Smooth muscle cell (in vitro differentiated cells): ENCODE measurements around the gene LDAF1. TPM values are rescaled to one million over a fixed set of nuclear protein-coding genes. Genes with fewer than 3 reads are reported as not detected.
A peak's percentile ranks its signal among the peaks of the same experiment; 100 is the strongest.

Experiments used
- DNase-seq: peaks from one replicate; lab custom pipeline; 2025; ENCODE audit not compliant: unreplicated experiment; lab: John Stamatoyannopoulos, UW
- H2AFZ ChIP-seq: fragments of 200-600 bp; sonication (generic); 2 replicates; pipeline ENCODE4 v1.6.0; 2016; ENCODE audit warnings: antibody characterized with exemption, low read depth, mild to moderate bottlenecking
- H3F3A ChIP-seq: fragments of 200-600 bp; sonication (generic); 2 replicates; pipeline ENCODE4 v1.6.0; 2017; ENCODE audit warnings: antibody characterized with exemption, low read depth
- H3K27ac ChIP-seq: fragments of 200-600 bp; sonication (generic); 2 replicates; pipeline ENCODE4 v1.5.1; 2016; ENCODE audit warnings: low read depth, mild to moderate bottlenecking
- H3K27me3 ChIP-seq: fragments of 200-600 bp; sonication (generic); 2 replicates; pipeline ENCODE4 v1.6.1; 2016; ENCODE audit warnings: low read depth, mild to moderate bottlenecking
- H3K36me3 ChIP-seq: fragments of 200-600 bp; sonication (generic); 2 replicates; pipeline ENCODE4 v1.5.1; 2016; ENCODE audit warnings: low read depth
- H3K4me1 ChIP-seq: fragments of 200-600 bp; sonication (generic); 2 replicates; pipeline ENCODE4 v1.5.1; 2016; ENCODE audit warnings: low read depth
- H3K4me2 ChIP-seq: fragments of 200-600 bp; sonication (generic); 2 replicates; pipeline ENCODE4 v1.6.0; 2016; ENCODE audit warnings: mild to moderate bottlenecking
- H3K4me3 ChIP-seq: fragments of 200-600 bp; sonication (generic); 2 replicates; pipeline ENCODE4 v1.5.1; 2016; ENCODE audit warnings: mild to moderate bottlenecking
- H3K79me2 ChIP-seq: fragments of 200-600 bp; sonication (generic); 2 replicates; pipeline ENCODE4 v1.6.0; 2016; ENCODE audit warnings: low read depth, mild to moderate bottlenecking
- H3K9ac ChIP-seq: fragments of 200-600 bp; sonication (generic); 2 replicates; pipeline ENCODE4 v1.6.0; 2016; ENCODE audit warnings: low read depth
- H3K9me3 ChIP-seq: fragments of 200-600 bp; sonication (generic); replicated peaks from 2 replicates; pipeline ENCODE4 v1.5.1; 2016; ENCODE audit warnings: low read depth
- H4K20me1 ChIP-seq: fragments of 200-600 bp; sonication (generic); 2 replicates; pipeline ENCODE4 v1.6.0; 2016; ENCODE audit warnings: low read depth
- WGBS: methylation state at CpG from one replicate; pipeline ENCODE4 v1.1.7; 2016; ENCODE audit warnings: low lambda C conversion rate; 5-methylcytosine and 5-hydroxymethylcytosine counted together
- polyA plus RNA-seq: library from polyadenylated mRNA; unstranded; fragments of >200 nt; fragmentation: Nextera tagmentation; extraction: Ambion mirVana; gene quantifications from 2 replicates; pipeline ENCODE4 v1.2.1, GENCODE V29; 2016
- total RNA-seq: library from RNA; depleted of rRNA; stranded (reverse); fragments of >200 nt; gene quantifications from 2 replicates; pipeline ENCODE4 v1.2.3, GENCODE V29; 2014
- TF ChIP-seq, protein P1 (sequence below): fragments of 200-600 bp; sonication (generic); IDR thresholded peaks from 2 replicates; pipeline ENCODE4 v1.5.1; 2017; ENCODE audit warnings: borderline replicate concordance, mild to moderate bottlenecking, antibody characterized with exemption; ENCODE audit not compliant: insufficient read depth, poor library complexity, severe bottlenecking

Gene LDAF1
- total and polyA plus RNA-seq, 2 experiments from 2014 or later = 16.2 to 21.0 TPM

DNA sequence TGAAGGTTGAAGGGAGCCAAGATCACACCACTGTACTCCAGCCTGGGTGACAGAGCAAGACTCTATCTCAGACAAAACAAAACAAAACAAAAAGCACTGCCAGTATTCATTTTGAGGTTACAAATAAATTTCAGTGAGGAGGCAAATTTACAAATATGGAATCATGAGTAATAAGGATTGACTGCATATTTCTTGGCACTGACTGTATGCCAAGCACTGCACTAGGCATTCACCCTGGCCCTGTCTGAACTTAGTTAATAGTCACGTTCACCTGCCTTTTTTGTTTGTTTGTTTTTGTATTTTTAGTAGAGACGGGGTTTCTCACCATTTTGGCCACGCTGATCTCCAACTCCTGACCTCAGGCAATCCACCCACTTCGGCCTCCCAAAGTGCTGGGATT, 5.1 kb downstream of the LDAF1 start:
- no peak overlapping the region for H3K4me2 ChIP-seq
- DNase-seq = no peak
- no peaks in the 10 kb centered on the region for H3K4me1 ChIP-seq
- H3K9ac ChIP-seq = no peak overlapping the region
- H2AFZ ChIP-seq = no peak overlapping the region
- 95% methylated on average over 4 of the region's 4 CpGs for WGBS
- no peaks in the 10 kb centered on the region for H3K36me3 ChIP-seq
- H3K27me3 ChIP-seq = no peaks in the 10 kb centered on the region
- no peaks in the 10 kb centered on the region for H3F3A ChIP-seq
- TF ChIP-seq, protein P1, sequence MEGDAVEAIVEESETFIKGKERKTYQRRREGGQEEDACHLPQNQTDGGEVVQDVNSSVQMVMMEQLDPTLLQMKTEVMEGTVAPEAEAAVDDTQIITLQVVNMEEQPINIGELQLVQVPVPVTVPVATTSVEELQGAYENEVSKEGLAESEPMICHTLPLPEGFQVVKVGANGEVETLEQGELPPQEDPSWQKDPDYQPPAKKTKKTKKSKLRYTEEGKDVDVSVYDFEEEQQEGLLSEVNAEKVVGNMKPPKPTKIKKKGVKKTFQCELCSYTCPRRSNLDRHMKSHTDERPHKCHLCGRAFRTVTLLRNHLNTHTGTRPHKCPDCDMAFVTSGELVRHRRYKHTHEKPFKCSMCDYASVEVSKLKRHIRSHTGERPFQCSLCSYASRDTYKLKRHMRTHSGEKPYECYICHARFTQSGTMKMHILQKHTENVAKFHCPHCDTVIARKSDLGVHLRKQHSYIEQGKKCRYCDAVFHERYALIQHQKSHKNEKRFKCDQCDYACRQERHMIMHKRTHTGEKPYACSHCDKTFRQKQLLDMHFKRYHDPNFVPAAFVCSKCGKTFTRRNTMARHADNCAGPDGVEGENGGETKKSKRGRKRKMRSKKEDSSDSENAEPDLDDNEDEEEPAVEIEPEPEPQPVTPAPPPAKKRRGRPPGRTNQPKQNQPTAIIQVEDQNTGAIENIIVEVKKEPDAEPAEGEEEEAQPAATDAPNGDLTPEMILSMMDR = no peak
- H3K79me2 ChIP-seq = no peaks in the 10 kb centered on the region
- no peak overlapping the region for H3K27ac ChIP-seq
- H4K20me1 ChIP-seq = peaks cover 3% of the 10 kb centered on the region
- no peaks in the 10 kb centered on the region for H3K9me3 ChIP-seq
- H3K4me3 ChIP-seq = no peak overlapping the region

DNA sequence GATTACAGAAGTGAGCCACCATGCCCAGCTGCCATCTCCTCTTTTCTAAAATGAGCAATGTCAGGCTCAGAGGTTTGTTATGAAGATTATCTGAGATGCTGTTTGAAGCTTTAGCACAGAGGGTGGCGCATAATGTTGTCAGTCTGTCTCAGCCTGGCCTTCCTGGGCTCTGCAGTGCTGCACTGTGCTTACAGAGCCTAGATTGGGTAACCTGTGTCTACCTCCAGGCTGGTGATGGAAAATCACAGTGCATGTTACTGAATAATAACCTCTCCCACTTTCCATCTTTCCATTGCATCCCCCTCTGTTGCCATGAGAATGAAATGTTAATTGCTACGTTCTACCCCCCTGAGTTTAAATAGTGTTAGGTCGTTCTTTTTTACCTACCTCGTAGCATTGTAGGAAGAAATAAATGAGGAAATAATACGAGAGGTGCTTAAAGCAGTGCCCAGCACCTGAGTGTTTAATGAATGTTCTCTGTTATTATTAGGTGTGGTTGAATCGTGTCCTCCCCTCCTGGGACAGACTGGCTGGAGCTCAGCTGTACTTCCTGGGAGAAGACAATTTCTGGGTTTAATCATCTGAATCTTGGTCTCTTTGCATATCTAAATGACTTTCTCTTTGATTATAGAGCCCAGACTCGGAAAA, 6.2 kb downstream of the LDAF1 start:
- no peak for DNase-seq
- Histone ChIP-seq H3K9me3 (no peaks in the 10 kb centered on the region), H3K36me3 (no peaks in the 10 kb centered on the region), H3F3A (no peaks in the 10 kb centered on the region), H3K27ac (no peak overlapping the region), H3K4me1 (no peaks in the 10 kb centered on the region), H3K4me2 (no peak overlapping the region), H3K4me3 (no peak overlapping the region), H3K79me2 (no peaks in the 10 kb centered on the region), H3K9ac (no peak overlapping the region), H4K20me1 (peaks cover 7% of the 10 kb centered on the region), H3K27me3 (no peaks in the 10 kb centered on the region), H2AFZ (no peak overlapping the region)
- WGBS = 94% methylated on average over 7 of the region's 7 CpGs
- TF ChIP-seq, protein P1 = no peak

DNA sequence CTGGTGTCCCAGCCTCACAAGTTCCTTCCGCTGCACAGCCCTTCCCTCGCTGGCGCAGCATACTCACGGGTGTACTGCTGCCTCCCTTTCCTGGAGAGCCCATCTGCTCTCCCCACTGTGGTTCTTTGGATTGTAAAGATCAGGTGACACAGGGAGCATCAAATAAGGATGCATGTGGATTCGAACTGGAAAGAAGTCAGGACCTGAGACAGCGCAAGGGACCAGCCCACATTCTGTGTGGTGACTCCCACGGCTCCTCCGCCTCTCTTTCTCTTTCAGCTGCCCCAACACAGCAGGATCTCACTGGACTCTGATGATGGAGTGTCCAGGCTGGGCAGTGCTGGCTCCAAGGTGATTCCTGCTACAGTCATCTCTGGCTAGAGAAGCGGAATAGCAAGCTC, 8.1 kb downstream of the LDAF1 start:
- H3K4me1 ChIP-seq = no peaks in the 10 kb centered on the region
- no peak overlapping the region for H2AFZ ChIP-seq
- H3K27ac ChIP-seq = no peak overlapping the region
- H3K4me3 ChIP-seq = no peak overlapping the region
- 96% methylated on average over 9 of the region's 9 CpGs for WGBS
- H4K20me1 ChIP-seq = peaks cover 3% of the 10 kb centered on the region
- H3K4me2 ChIP-seq = no peak overlapping the region
- H3K27me3 ChIP-seq = no peaks in the 10 kb centered on the region
- peaks cover 7% of the 10 kb centered on the region for H3K36me3 ChIP-seq
- H3K9ac ChIP-seq = no peak overlapping the region
- DNase-seq = no peak
- no peaks in the 10 kb centered on the region for H3F3A ChIP-seq
- TF ChIP-seq, protein P1 = no peak
- no peaks in the 10 kb centered on the region for H3K79me2 ChIP-seq
- no peaks in the 10 kb centered on the region for H3K9me3 ChIP-seq

DNA sequence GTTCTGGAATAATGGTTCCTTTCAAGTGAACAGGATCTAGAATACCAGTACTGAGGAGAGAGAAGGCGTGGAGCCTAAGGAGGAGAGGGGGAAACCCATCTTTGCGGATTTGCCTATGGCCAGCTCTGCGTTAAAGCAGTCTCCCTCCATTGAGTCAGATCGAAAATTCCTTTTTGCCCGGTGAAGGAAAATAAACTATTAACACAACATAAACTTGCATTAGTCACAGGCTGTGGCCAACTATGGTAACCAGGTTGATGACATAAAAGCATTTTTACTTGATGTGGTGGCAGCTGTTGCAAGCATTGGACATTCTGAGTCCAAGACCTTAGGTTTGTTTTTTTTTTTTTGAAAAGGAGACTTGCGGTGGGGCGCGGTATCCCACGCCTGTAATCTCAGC, 8.9 kb downstream of the LDAF1 start:
- peaks cover 3% of the 10 kb centered on the region for H4K20me1 ChIP-seq
- H3K9me3 ChIP-seq = no peaks in the 10 kb centered on the region
- H3K9ac ChIP-seq = no peak overlapping the region
- H3F3A ChIP-seq = no peaks in the 10 kb centered on the region
- H3K79me2 ChIP-seq = no peaks in the 10 kb centered on the region
- H3K27ac ChIP-seq = peak overlapping the region; percentile 12
- TF ChIP-seq, protein P1 = no peak
- H3K4me3 ChIP-seq = no peak overlapping the region
- no peak overlapping the region for H3K4me2 ChIP-seq
- peaks cover 7% of the 10 kb centered on the region for H3K36me3 ChIP-seq
- no peak overlapping the region for H2AFZ ChIP-seq
- no peak for DNase-seq
- no peaks in the 10 kb centered on the region for H3K4me1 ChIP-seq
- 81% methylated on average over 9 of the region's 9 CpGs for WGBS
- H3K27me3 ChIP-seq = no peaks in the 10 kb centered on the region
